ENCODE results near the gene RASEF.
"Not testable (repeated sequence)": the region's sequence is repeated elsewhere in the genome, so short reads cannot be mapped to it uniquely, and the experiment has no call there.

DNA sequence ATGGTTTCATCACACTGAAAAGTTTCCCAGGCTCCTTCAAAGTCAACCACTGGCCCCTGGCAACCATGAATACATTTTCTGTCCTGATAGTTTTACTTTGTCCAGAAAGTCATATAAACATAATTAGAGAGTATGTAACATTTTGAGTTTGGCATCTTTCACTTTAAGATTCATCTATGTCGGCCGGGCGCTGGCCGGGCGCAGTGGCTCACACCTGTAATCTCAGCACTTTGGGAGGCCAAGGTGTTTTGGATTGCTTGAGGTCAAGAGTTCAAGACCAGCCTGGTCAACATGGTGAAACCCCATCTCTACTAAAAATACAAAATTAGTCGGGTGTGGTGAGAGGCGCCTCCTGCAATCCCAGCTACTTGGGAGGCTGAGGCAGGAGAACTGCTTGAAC, 126.4 kb downstream of the RASEF start:
- not testable (repeated sequence) for TF ChIP-seq CTCF (IDR thresholded peaks at IDR 0.05; ENCODE audit: insufficient read depth, low read length, poor library complexity, severe bottlenecking); EZH2phosphoT487 (conservative IDR thresholded peaks at IDR 0.05; ENCODE audit: low read length)

Measured in SU-DHL-6 (cell line).